Camera-type eye (tissue), 1 donor: ENCODE measurements around the gene OR51V1. TPM values are rescaled to one million over a fixed set of nuclear protein-coding genes. Genes with fewer than 3 reads are reported as not detected.

Experiments used
- total RNA-seq: library from RNA; depleted of rRNA; stranded (reverse); fragments of >200 nt; gene quantifications from one replicate; pipeline ENCODE4 v1.2.3, GENCODE V29; 2014

Gene OR51V1
- total RNA-seq, result not detected

GRCh38 chr11:5200582-5200981 lies at the start of gene OR51V1:
Gene OR51V1, minus strand, starts transcription at chr11:5200682. Its CDS starts 0 bp downstream, at chr11:5200682.

GRCh38 chr11:5249807-5250396 lies 49.4 kb upstream of the OR51V1 start, which contains the start of gene HBG1:
Gene HBG1, minus strand, starts transcription at chr11:5249857. Its CDS starts 53 bp downstream, at chr11:5249804.

GRCh38 chr11:5234381-5234834 lies 33.9 kb upstream of the OR51V1 start, which contains the start of gene HBD:
Gene HBD, minus strand, starts transcription at chr11:5234483. Its CDS starts 50 bp downstream, at chr11:5234433.

GRCh38 chr11:5226732-5227310 lies 26.3 kb upstream of the OR51V1 start, which contains the start of gene HBB:
Gene HBB, minus strand, starts transcription at chr11:5227071. Its CDS starts 50 bp downstream, at chr11:5227021.

GRCh38 chr11:5154657-5155056 lies 45.8 kb downstream of the OR51V1 start, which contains the start of gene OR52A1:
Gene OR52A1, minus strand, starts transcription at chr11:5154757. Its CDS starts 2,388 bp downstream, at chr11:5152369.

Other genes with a start within 250 kb of the OR51V1 start
- not detected for gene OR51A2, start 245.0 kb downstream of the OR51V1 start, total RNA-seq
- gene OR51L1, start 205.8 kb downstream of the OR51V1 start, total RNA-seq, result not detected
- gene OR52J3, start 154.2 kb downstream of the OR51V1 start, total RNA-seq, result not detected
- gene OR52E2, start 141.1 kb downstream of the OR51V1 start, total RNA-seq, result not detected
- 0.60 TPM for gene OR52E1, start 131.1 kb downstream of the OR51V1 start, total RNA-seq
- gene OR52A5, start 62.3 kb downstream of the OR51V1 start, total RNA-seq, result not detected
- not detected for gene OR52A1, start 45.9 kb downstream of the OR51V1 start, total RNA-seq
- gene HBB, start 26.4 kb upstream of the OR51V1 start, total RNA-seq, result 165 TPM
- not detected for gene HBD, start 33.8 kb upstream of the OR51V1 start, total RNA-seq
- 6.3 TPM for gene HBG1, start 49.2 kb upstream of the OR51V1 start, total RNA-seq
- gene HBG2, start 54.1 kb upstream of the OR51V1 start, total RNA-seq, result 1,428 TPM
- gene HBE1, start 69.3 kb upstream of the OR51V1 start, total RNA-seq, result 1.5 TPM
- not detected for gene OR51B4, start 101.3 kb upstream of the OR51V1 start, total RNA-seq
- gene OR51B2, start 123.6 kb upstream of the OR51V1 start, total RNA-seq, result 0.44 TPM
- 0.99 TPM for gene OR51B5, start 142.8 kb upstream of the OR51V1 start, total RNA-seq
- not detected for gene OR51B6, start 150.8 kb upstream of the OR51V1 start, total RNA-seq
- not detected for gene OR51M1, start 183.1 kb upstream of the OR51V1 start, total RNA-seq
- gene OR51Q1, start 221.4 kb upstream of the OR51V1 start, total RNA-seq, result not detected
- not detected for gene OR51I1, start 240.8 kb upstream of the OR51V1 start, total RNA-seq
- not detected for gene OR51I2, start 248.6 kb upstream of the OR51V1 start, total RNA-seq